Activated T-cell treated with anti-CD3 and anti-CD28 coated beads for 1 hour (primary cell): ENCODE data around the gene SOHLH2.

Source experiments
- DNase-seq: peaks from one replicate; pipeline ENCODE4 v3.0.0-alpha.2; 2020; ENCODE audit warnings: low read depth

Gene SOHLH2

GRCh38 chr13:36183901-36184300, 30.5 kb downstream of the SOHLH2 start:
- DNase-seq, result no peak

DNA sequence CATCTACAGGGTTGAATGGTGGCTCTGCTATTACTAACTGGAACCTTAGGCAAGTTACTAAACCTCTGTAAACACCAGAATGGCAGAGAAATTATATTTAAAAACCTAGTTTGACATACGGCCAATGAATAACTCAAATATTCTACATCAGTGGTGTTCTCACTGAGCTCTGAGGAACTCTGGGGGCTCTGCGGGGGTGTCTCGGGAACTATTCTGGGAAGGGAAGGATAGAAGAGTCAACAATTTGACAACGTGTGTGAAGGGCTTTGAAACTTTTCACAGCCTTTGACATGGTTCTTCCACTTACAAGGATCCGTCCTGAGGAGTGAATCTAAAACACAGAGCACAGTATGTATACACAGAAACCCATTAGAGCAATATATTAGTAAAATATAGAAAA, 38.7 kb downstream of the SOHLH2 start:
- DNase-seq, result no peak

GRCh38 chr13:36174923-36175322, 39.4 kb downstream of the SOHLH2 start:
- no peak for DNase-seq

GRCh38 chr13:36173571-36174322, 40.6 kb downstream of the SOHLH2 start:
- DNase-seq, result no peak

- DNase-seq, result no peak
These were observed 48.3 kb downstream of the SOHLH2 start for GRCh38 chr13:36166046-36166445.

- DNase-seq, result no peak
These were observed 50.5 kb downstream of the SOHLH2 start for GRCh38 chr13:36163809-36164308.

GRCh38 chr13:36163286-36163685, 51.1 kb downstream of the SOHLH2 start:
- no peak for DNase-seq

DNA sequence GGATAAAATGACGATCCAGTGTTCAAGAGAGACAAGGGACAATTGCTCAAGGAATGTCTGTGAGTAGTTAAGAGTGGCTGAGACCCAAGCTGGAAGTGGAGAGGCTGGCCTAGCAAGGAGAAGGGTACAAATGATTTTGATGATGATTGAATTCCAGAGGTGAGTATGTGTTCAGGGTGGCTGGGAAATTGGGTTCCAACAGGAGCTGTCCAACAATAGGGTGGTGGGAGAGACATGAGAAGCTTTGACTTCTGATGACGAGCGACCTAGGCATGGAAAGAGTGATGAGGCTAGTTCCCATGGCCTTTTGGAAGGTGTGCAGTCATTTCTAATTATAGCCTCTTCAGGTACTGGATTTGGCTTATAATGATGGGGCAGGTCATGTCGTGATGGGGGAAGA, 54.1 kb downstream of the SOHLH2 start:
- DNase-seq, result no peak

DNA sequence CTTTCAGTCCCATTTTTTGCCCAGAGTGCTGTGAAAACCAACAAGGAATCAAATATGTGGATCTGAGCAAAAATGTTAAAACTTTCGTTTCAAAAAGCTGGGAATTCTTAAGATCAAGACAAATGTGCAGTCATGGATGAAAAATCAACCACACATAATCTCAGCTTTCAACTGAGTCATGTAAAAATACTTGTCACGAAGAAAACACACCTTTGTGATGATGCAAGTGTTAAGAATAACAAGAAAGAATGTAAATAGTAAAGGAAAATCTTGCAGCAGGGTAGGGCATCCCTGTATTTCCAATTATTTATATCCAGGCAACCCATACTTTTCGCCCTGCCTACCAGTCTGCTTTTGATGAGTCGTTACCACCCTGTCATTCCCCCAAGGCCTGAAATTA, 55.7 kb downstream of the SOHLH2 start:
- DNase-seq, result no peak

GRCh38 chr13:36157480-36157879, 56.9 kb downstream of the SOHLH2 start:
- no peak for DNase-seq

- no peak for DNase-seq
These were observed 59.6 kb downstream of the SOHLH2 start for GRCh38 chr13:36154567-36155291.

DNA sequence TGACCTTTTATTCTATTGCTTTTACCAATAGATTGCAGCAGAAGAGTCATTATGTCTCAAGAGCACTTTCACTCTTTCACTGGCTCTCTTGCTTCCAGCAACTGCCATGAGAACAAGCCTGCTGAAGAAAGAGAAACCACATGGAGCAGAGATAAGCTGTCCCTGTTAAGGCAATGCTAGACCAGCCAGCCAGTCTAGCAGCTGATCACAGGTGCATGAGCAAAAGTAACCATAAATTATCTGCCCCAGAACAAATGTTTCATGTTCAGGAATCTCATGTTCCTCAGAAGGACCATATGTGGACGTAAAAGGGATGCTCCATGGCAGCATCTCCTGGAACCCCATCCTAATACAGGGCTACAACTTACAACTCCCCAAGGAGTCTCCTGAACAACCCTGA, 62.8 kb downstream of the SOHLH2 start:
- no peak for DNase-seq

GRCh38 chr13:36148446-36148845, 65.9 kb downstream of the SOHLH2 start:
- DNase-seq, result no peak

DNA sequence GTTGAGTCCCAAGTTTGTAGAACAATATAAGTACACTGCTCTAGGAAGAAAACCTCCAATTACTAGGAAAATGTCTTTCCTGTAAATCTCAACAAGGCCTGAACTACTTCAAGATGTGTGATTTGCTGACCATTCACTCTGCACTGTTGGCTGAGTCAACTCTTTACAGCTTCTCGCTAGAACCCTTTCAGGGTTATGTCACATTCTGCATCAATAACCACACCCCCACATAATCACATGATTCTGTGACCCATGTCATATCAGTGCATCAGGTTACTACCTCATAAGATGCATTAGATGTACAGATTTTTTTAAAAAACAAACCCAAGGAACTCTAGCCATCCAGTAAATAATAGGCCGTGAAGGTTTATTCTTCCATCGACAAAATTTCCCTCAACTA, 67.0 kb downstream of the SOHLH2 start:
- no peak for DNase-seq

GRCh38 chr13:36146511-36147269, 67.7 kb downstream of the SOHLH2 start:
- no peak for DNase-seq

- DNase-seq, result no peak
These were observed 70.6 kb downstream of the SOHLH2 start for GRCh38 chr13:36143738-36144137.

- DNase-seq, result no peak
These were observed 71.6 kb downstream of the SOHLH2 start for GRCh38 chr13:36142735-36143134.

- DNase-seq, result no peak
These were observed 78.5 kb downstream of the SOHLH2 start for GRCh38 chr13:36135876-36136275.

GRCh38 chr13:36134632-36135031, 79.7 kb downstream of the SOHLH2 start:
- no peak for DNase-seq

GRCh38 chr13:36133950-36134626, 80.3 kb downstream of the SOHLH2 start:
- no peak for DNase-seq

DNA sequence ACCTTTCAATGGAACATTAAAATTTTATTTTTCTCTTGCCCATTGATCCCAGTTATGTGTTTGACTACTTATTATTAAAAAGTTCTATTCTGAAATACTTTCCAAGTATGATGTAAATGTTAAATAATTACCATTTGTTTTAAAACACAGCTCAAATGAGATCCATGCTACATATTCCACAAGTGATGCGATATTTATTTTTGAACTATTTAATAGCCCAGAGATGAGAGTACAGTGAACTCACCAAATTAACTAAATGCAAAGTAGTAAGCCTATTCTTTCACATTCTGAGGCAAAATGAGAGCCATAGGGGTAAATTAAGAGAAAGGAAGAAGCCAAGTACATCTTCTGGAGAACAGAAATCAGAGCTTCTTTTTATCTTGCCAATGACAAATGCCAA, 82.0 kb downstream of the SOHLH2 start:
- no peak for DNase-seq

DNA sequence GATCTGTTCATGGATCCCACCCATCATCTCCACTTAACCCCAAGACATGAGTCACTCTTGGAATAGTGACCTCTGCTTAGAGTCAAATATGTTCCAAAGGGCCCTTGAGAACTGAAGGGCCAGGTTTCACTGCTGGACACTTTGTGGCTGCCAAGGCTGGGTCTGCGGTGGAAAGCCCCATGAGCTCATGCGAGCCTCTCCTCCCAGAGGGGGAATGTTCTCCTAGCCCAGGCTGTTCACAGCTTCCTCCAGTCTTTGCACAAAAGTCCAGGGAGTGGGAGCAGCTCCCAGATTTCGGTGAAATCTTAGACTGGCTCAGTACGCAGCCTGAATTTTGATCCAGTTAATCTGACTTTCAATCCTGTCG, 82.4 kb downstream of the SOHLH2 start:
- no peak for DNase-seq
